ENCODE measurements around the gene GSTO2.

GSTO2 gene

DNA sequence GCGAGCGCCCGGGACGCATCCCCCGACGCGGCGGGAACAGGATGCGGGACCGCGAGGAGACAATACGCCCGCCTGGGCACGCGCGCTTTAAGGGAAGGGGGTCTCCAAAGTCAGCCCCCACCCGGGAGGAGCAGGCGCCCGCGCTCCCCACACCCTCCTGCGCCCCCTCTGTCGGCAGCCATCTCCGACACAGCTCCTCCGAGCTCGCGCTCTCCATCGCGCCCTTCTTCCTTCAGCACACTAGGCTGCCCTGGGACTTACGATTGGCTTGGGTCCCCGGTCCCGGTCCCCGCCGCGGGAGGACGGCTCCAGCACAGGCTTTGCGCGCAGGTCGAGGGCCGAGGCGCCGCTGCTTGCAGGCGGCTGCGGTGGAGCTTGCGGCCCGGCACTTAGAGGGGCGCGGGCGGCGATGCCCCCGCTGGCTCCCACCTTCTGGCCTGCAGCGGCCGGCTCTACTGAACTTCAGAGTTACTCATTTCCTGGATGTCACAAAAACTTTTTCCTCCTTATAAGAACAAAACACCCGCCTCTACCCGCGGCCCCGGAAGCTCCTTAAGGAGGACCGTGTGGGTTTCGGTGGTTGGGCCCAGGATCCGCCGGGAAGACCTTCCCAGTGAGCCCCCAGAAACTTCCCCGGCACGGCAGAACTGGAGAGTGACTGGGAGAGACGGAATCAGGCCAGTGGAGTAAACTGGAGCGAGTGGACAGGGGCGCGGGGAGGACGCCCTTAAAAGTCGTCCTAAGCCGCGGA is 69.2 kb downstream of the GSTO2 start, which contains the start of gene ITPRIP:
ITPRIP (minus strand) TSS at position 481 of the 751 bp plus-strand sequence. CDS start 22,414 bp downstream, outside the sequence.
- in situ Hi-C loops (cut with MboI; ENCODE audit: low pct_unique_long_range_greater_than_20kb, low sequenced_read_pairs, unreplicated experiment), result no loop called here
- DNase-seq (ENCODE audit: low spot score), result peak; percentile 81
- TF ChIP-seq, protein P1, sequence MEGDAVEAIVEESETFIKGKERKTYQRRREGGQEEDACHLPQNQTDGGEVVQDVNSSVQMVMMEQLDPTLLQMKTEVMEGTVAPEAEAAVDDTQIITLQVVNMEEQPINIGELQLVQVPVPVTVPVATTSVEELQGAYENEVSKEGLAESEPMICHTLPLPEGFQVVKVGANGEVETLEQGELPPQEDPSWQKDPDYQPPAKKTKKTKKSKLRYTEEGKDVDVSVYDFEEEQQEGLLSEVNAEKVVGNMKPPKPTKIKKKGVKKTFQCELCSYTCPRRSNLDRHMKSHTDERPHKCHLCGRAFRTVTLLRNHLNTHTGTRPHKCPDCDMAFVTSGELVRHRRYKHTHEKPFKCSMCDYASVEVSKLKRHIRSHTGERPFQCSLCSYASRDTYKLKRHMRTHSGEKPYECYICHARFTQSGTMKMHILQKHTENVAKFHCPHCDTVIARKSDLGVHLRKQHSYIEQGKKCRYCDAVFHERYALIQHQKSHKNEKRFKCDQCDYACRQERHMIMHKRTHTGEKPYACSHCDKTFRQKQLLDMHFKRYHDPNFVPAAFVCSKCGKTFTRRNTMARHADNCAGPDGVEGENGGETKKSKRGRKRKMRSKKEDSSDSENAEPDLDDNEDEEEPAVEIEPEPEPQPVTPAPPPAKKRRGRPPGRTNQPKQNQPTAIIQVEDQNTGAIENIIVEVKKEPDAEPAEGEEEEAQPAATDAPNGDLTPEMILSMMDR (IDR thresholded peaks at IDR 0.05; ENCODE audit: extremely low read depth, insufficient read depth, missing control alignments), result peak; percentile 34

DNA sequence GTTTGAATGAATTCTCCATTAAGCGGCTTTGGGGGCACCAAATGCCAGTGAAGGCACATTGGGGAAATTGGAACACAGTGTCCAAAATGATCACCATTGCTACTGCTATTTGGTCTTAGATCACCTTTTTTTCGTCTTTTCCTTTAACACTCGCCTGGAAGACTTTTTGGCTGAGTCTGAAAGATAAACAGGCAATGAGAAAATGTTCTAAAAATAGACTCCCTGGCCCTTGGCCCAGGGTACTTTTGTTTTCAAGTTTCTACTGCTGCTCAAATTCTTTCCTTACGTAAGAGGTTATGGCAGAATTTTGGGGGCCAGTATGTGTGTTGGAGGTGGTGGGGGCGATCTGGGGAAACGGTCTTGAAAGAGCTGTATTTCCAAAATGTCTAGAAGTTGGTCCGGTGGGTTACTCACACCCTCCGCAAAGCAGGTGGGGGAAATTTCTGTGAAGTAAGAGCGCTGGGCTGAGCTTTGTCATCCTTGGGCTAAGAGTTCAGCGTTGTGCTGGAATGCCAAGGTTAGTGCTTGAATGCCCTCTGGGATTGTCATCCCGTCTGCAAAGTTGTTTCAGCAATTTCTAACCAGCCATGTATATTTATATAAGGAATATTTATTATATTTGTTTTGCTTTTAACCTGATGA is 70.6 kb downstream of the GSTO2 start:
- TF ChIP-seq, protein P1 (IDR thresholded peaks at IDR 0.05; ENCODE audit: extremely low read depth, insufficient read depth, missing control alignments), result no peak
- DNase-seq (ENCODE audit: low spot score), result no peak
- in situ Hi-C loops (cut with MboI; ENCODE audit: low pct_unique_long_range_greater_than_20kb, low sequenced_read_pairs, unreplicated experiment), result loop anchor here (10.0 kb wide), 1 partner anchor 45 kb away; no protein-coding TSS in a partner anchor

DNA sequence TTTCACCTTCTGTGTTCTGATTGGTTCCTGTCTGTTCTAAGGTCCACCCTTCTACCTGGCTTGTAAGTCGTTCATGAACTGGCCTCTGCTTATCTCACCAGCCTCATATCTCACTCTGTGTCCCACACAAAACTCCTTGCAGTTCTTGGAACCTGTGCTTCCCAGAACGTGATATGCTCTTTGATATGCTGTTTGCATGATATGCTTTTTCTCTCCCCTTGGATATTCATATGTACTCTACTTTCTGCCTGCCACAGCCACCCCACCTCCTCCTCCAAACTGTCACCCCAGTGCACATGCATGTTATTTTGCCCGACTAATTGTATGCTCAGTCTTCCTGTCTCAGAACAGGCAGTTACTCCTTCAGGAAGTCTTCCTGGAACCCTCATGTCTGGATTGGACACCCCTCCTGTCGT is 71.1 kb downstream of the GSTO2 start:
- DNase-seq (ENCODE audit: low spot score), result no peak
- in situ Hi-C loops (cut with MboI; ENCODE audit: low pct_unique_long_range_greater_than_20kb, low sequenced_read_pairs, unreplicated experiment), result loop anchor here (10.0 kb wide), 1 partner anchor 45 kb away; no protein-coding TSS in a partner anchor
- TF ChIP-seq, protein P1 (IDR thresholded peaks at IDR 0.05; ENCODE audit: extremely low read depth, insufficient read depth, missing control alignments), result no peak

DNA sequence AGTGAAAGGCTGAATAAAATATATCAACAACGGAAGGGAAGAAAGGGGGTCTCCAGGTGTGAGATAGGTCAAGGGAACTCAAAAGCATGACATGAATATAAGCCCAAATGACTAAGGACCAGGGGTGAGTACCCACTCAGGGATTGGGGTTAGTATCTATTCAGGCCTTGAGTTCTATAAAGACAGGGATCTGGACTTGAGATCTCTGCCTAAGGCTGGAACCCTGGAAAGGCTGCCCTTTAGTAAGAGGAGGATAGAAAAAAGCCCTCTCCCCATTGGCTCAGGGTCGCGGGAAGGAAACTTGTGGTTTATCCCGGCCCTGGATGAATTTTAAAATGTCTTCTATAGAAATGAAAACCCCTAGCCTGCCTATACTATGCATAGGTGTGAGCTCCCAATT is 71.7 kb downstream of the GSTO2 start:
- no peak for DNase-seq (ENCODE audit: low spot score)
- TF ChIP-seq, protein P1 (IDR thresholded peaks at IDR 0.05; ENCODE audit: extremely low read depth, insufficient read depth, missing control alignments), result no peak
- in situ Hi-C loops (cut with MboI; ENCODE audit: low pct_unique_long_range_greater_than_20kb, low sequenced_read_pairs, unreplicated experiment), result loop anchor here (10.0 kb wide), 1 partner anchor 46 kb away; no protein-coding TSS in a partner anchor

DNA sequence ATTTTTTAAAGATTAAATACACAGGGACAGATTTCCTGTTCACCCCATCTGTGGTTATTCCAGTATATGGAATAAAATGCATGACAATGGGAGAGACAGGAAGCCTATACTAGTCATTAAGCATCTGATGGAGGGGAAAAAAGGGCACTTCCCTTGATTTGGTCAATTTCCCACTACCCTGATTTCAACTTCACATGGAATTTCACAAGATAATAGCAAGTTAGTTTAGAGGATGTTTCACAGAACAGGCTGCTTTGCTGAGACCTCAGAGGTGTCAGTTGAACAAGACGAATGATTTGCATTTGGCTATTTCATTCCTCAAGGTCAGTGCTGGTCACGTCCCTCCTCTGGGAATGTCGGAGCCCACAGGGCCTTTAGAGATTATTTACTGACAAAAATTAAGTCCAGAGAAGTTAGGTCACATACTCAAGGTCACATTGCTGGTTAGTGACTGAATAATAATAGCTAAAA is 74.0 kb downstream of the GSTO2 start:
- in situ Hi-C loops (cut with MboI; ENCODE audit: low pct_unique_long_range_greater_than_20kb, low sequenced_read_pairs, unreplicated experiment), result loop anchor here (10.0 kb wide), 1 partner anchor 48 kb away; no protein-coding TSS in a partner anchor
- TF ChIP-seq, protein P1 (IDR thresholded peaks at IDR 0.05; ENCODE audit: extremely low read depth, insufficient read depth, missing control alignments), result no peak
- no peak for DNase-seq (ENCODE audit: low spot score)

DNA sequence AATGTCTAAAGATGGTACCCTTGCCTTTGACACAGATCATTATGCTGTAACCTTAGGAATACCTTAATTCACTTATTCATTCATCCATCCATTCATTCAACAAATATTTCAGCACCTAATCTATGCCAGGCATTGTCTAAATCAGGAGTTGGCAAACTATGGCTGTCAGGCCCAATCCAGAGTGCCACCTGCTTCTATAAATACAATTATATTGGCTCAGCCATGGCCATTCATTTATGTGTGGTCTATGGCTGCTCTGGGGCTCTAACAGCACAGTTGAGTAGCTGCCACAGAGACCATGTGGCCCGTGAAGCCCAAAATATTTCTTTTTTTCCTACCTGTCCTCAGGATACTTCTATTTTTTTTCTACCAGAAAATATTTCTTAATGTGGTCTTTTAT is 75.2 kb downstream of the GSTO2 start:
- in situ Hi-C loops (cut with MboI; ENCODE audit: low pct_unique_long_range_greater_than_20kb, low sequenced_read_pairs, unreplicated experiment), result loop anchor here (10.0 kb wide), 1 partner anchor 49 kb away; no protein-coding TSS in a partner anchor
- no peak for DNase-seq (ENCODE audit: low spot score)
- TF ChIP-seq, protein P1 (IDR thresholded peaks at IDR 0.05; ENCODE audit: extremely low read depth, insufficient read depth, missing control alignments), result no peak

Data from GM13977 (cell line).